GM12878 (cell line): ENCODE results near the gene TAS2R14. TPM values are rescaled to one million over a fixed set of nuclear protein-coding genes. Genes with fewer than 3 reads are reported as not detected.

Experiments
- ATAC-seq: fragments of 200-7000 bp; cut with Tn5 transposase; 3 replicates; pipeline ENCODE4 v1.9.1; 2020; ENCODE audit warnings: mild to moderate bottlenecking, moderate library complexity
- BruUV-seq: library from RNA; stranded (reverse); fragments of 400-500 nt; replicated peaks from 2 replicates; lab custom pipeline; 2021; lab: Mats Ljungman, UMichigan
- CTCF ChIA-PET: fragments of 300-600 bp; sonication (Branson Sonifier 250); formaldehyde crosslinking; extraction: SDS; loops from one replicate; lab custom pipeline; 2021; ENCODE audit warnings: inconsistent platforms; lab: Yijun Ruan, JAX
- POLR2A ChIA-PET: fragments of 350-600 bp; formaldehyde crosslinking; extraction: SDS; loops from one replicate; lab custom pipeline; 2021; ENCODE audit warnings: inconsistent platforms; lab: Charles Lee
- RAD21 ChIA-PET: fragments of 300-600 bp; sonication (Branson Sonifier 250); formaldehyde crosslinking; loops from one replicate; lab custom pipeline; 2023; ENCODE audit warnings: antibody characterized with exemption; ENCODE audit not compliant: unreplicated experiment; lab: Charles Lee
- SMC1A ChIA-PET: fragments of 300-600 bp; sonication (Branson Sonifier 250); formaldehyde crosslinking; loops from one replicate; lab custom pipeline; 2023; ENCODE audit not compliant: unreplicated experiment, uncharacterized antibody; lab: Charles Lee
- DNase-seq: peaks from one replicate; pipeline ENCODE4 v3.0.0-alpha.2; 2011; ENCODE audit warnings: low read depth, low spot score
- FAIRE-seq: peaks from 3 replicates; lab custom pipeline; 2011; peaks lifted over from hg19 to GRCh38; lab: Jason Lieb, UNC
- H2AFZ ChIP-seq: 2 replicates; pipeline ENCODE4 v1.6.0; 2011; ENCODE audit warnings: low read depth, low read length, control low read depth; ENCODE audit not compliant: control insufficient read depth
- H3K27ac ChIP-seq: 2 replicates; pipeline ENCODE4 v1.5.1; 2011; ENCODE audit warnings: control low read depth; ENCODE audit not compliant: control insufficient read depth, insufficient read depth
- H3K27me3 ChIP-seq, 2 experiments: replicated peaks in 1 of 2; 2 replicates each; pipeline versions ENCODE4 v1.6.0 to v1.6.1; 2011; ENCODE audit warnings: low read length in 1 of 2; ENCODE audit not compliant: control insufficient read depth in 2 of 2, insufficient read depth in 2 of 2
- H3K36me3 ChIP-seq, 2 experiments: 2 replicates each; pipeline ENCODE4 v1.5.1; 2011; ENCODE audit warnings: low read length in 1 of 2; ENCODE audit not compliant: control insufficient read depth in 2 of 2, insufficient read depth in 2 of 2
- H3K4me1 ChIP-seq: 2 replicates; pipeline ENCODE4 v1.6.1; 2011; ENCODE audit warnings: mild to moderate bottlenecking, low read length, moderate library complexity, mixed read lengths; ENCODE audit not compliant: control insufficient read depth, insufficient read depth
- H3K4me2 ChIP-seq: 2 replicates; pipeline ENCODE4 v1.6.0; 2011; ENCODE audit warnings: control low read depth; ENCODE audit not compliant: control insufficient read depth, insufficient read depth
- H3K4me3 ChIP-seq: fragments of 200-600 bp; sonication (generic); 2 replicates; pipeline ENCODE4 v1.5.1; 2016
- H3K79me2 ChIP-seq: 2 replicates; pipeline ENCODE4 v1.6.0; 2011; ENCODE audit warnings: low read length; ENCODE audit not compliant: control insufficient read depth, insufficient read depth
- H3K9ac ChIP-seq: 2 replicates; pipeline ENCODE4 v1.8.0; 2011; ENCODE audit warnings: low read length, control low read depth, mixed read lengths; ENCODE audit not compliant: control insufficient read depth, insufficient read depth
- H3K9me3 ChIP-seq: replicated peaks from 3 replicates; pipeline ENCODE4 v1.5.1; 2011; ENCODE audit warnings: mild to moderate bottlenecking, low read length; ENCODE audit not compliant: control insufficient read depth, insufficient read depth
- H4K20me1 ChIP-seq: 2 replicates; pipeline ENCODE4 v1.6.0; 2011; ENCODE audit not compliant: control insufficient read depth, insufficient read depth
- BHLHE40 ChIP-seq, 2 experiments: fragments of 450-650 bp in 1 of 2; IDR thresholded peaks; 2 replicates each; pipeline ENCODE4 v1.6.1; 2011 to 2017; ENCODE audit warnings: low read depth in 2 of 2, borderline replicate concordance in 1 of 2, improper control_type of control experiment in 1 of 2, low read length in 1 of 2, mild to moderate bottlenecking in 1 of 2
- CHD1 ChIP-seq: IDR thresholded peaks from 2 replicates; pipeline ENCODE4 v1.6.1; 2012; ENCODE audit warnings: low read depth, low read length, improper control_type of control experiment
- EGR1 ChIP-seq, 2 experiments: IDR thresholded peaks; 1 replicate in 1 of 2; 2 replicates in 1 of 2; pipeline ENCODE4 v1.6.1; 2011 to 2012; ENCODE audit warnings: low read depth in 2 of 2, low read length in 2 of 2, borderline replicate concordance in 1 of 2, mild to moderate bottlenecking in 1 of 2, moderate library complexity in 1 of 2
- KLF5 ChIP-seq: fragments of 450-650 bp; IDR thresholded peaks from 2 replicates; pipeline ENCODE4 v1.6.1; 2014; ENCODE audit warnings: mild to moderate bottlenecking; ENCODE audit not compliant: partially characterized antibody
- MYC ChIP-seq: IDR thresholded peaks from 2 replicates; pipeline ENCODE4 v1.6.1; 2011; ENCODE audit warnings: mild to moderate bottlenecking, low read length, moderate library complexity, inconsistent platforms; ENCODE audit not compliant: insufficient read depth, insufficient replicate concordance, insufficient read length, severe bottlenecking
- RAD51 ChIP-seq: fragments of 450-650 bp; IDR thresholded peaks from 2 replicates; pipeline ENCODE4 v1.6.1; 2016; ENCODE audit warnings: moderate library complexity, mild to moderate bottlenecking, inconsistent platforms
- TAF1 ChIP-seq: IDR thresholded peaks from 2 replicates; pipeline ENCODE4 v1.6.1; 2011; ENCODE audit warnings: mild to moderate bottlenecking, low read depth, low read length, borderline replicate concordance
- ZNF217 ChIP-seq: fragments of 450-650 bp; IDR thresholded peaks from 2 replicates; pipeline ENCODE4 v1.6.1; 2017; ENCODE audit warnings: antibody characterized with exemption, mild to moderate bottlenecking
- WGBS: methylation state at CpG from one replicate; pipeline ENCODE4 v1.1.6; 2016; ENCODE audit warnings: low lambda C conversion rate; ENCODE audit not compliant: insufficient replicate concordance, insufficient coverage; ENCODE audit errors: missing lambda C conversion rate; 5-methylcytosine and 5-hydroxymethylcytosine counted together
- in situ Hi-C: fragments of 300-500 bp; cut with MboI; formaldehyde crosslinking; loops from 9 replicates; pipeline ENCODE4 v1.14.3; 2018; ENCODE audit warnings: mixed read lengths
- intact Hi-C: fragments of 100-400 bp; cut with micrococcal nuclease; formaldehyde crosslinking; loops from one replicate; pipeline ENCODE4 v1.14.2; 2022; ENCODE audit not compliant: unreplicated experiment
- polyA plus RNA-seq, 11 experiments: library from polyadenylated mRNA; depleted of rRNA in 4 of 11; unstranded in 6 of 11; stranded (reverse) in 5 of 11; fragments of >200 nt; fragmentation: Nextera tagmentation in 4 of 11; fragmentation: Illumina TruSeq in 1 of 11; extraction: Ambion mirVana in 4 of 11; extraction: Trizol in 1 of 11; gene quantifications; 1 replicate in 1 of 11; 2 replicates in 10 of 11; pipeline versions ENCODE4 v1.2.1 to v1.2.3, GENCODE V29; 2011 to 2016; ENCODE audit warnings: inconsistent platforms in 2 of 11, missing spikeins in 2 of 11, low read depth in 1 of 11
- total RNA-seq, 4 experiments: library from RNA; depleted of rRNA in 3 of 4; stranded (reverse); fragments of >200 nt in 3 of 4; fragmentation: Illumina TruSeq in 1 of 4; extraction: Trizol in 1 of 4; gene quantifications; 2 replicates each; pipeline versions ENCODE4 v1.2.1 to v1.2.3, GENCODE V29; 2013 to 2021
- TF ChIP-seq, protein P1 (sequence below): fragments of 450-650 bp; IDR thresholded peaks from 2 replicates; pipeline ENCODE4 v1.6.1; 2016; ENCODE audit warnings: mild to moderate bottlenecking
- TF ChIP-seq, protein P2 (sequence below): fragments of 450-650 bp; IDR thresholded peaks from 2 replicates; pipeline ENCODE4 v1.6.1; 2018; ENCODE audit warnings: borderline replicate concordance, mild to moderate bottlenecking; ENCODE audit not compliant: partially characterized antibody

Gene TAS2R14
- total and polyA plus RNA-seq, 10 of the 15 experiments (the other 5 are each of a cell fraction or from before 2014, with no cell fraction given): 1.2 to 4.4 (median 2.2) TPM

DNA sequence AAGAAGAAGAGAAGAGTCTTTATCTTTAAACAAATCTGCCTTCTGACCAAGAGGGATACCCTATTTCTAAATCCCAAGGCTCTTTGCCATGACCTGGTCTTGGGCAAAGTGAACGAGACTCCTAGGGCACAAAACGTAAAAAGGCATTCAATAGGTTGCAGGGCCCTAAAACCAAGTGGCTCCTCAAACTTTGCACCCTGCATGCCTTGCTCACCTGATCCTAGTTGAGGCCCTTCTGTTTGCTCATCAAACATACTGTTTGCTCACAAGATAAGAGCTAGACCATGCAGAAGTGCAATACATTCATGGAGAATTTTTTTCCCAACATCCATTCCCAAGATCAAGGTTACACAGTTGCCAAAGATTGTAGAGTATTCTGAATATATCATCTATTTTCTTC is 47.1 kb downstream of the TAS2R14 start:
- no TSS peak for BruUV-seq
- no peaks in the 10 kb centered on the region for H3K79me2 ChIP-seq
- no peak overlapping the region for H3K4me2 ChIP-seq
- no peak overlapping the region for H3K4me3 ChIP-seq
- ChIA-PET SMC1A (no interaction called here), POLR2A (no interaction called here), CTCF (no interaction called here), RAD21 (interaction anchor here (0.6 kb wide), 1 partner anchor 317 kb away, joined by 3 read pairs; no protein-coding TSS in a partner anchor)
- ATAC-seq (no peak), DNase-seq (no peak), FAIRE-seq (no peak)
- H3K27ac ChIP-seq: no peak overlapping the region
- H3K9me3 ChIP-seq: no peaks in the 10 kb centered on the region
- intact Hi-C loops: no loop called here
- no peak for TF ChIP-seq EGR1 (IDR thresholded peaks at IDR 0.05; ENCODE audit: borderline replicate concordance in 1 of 2, low read depth in 2 of 2, low read length in 2 of 2)
- TF ChIP-seq, protein P1, sequence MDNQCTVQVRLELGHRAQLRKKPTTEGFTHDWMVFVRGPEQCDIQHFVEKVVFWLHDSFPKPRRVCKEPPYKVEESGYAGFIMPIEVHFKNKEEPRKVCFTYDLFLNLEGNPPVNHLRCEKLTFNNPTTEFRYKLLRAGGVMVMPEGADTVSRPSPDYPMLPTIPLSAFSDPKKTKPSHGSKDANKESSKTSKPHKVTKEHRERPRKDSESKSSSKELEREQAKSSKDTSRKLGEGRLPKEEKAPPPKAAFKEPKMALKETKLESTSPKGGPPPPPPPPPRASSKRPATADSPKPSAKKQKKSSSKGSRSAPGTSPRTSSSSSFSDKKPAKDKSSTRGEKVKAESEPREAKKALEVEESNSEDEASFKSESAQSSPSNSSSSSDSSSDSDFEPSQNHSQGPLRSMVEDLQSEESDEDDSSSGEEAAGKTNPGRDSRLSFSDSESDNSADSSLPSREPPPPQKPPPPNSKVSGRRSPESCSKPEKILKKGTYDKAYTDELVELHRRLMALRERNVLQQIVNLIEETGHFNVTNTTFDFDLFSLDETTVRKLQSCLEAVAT: no peak
- no peak for TF ChIP-seq MYC
- no peak for TF ChIP-seq RAD51
- no peak for TF ChIP-seq TAF1
- TF ChIP-seq ZNF217: no peak
- TF ChIP-seq, protein P2, sequence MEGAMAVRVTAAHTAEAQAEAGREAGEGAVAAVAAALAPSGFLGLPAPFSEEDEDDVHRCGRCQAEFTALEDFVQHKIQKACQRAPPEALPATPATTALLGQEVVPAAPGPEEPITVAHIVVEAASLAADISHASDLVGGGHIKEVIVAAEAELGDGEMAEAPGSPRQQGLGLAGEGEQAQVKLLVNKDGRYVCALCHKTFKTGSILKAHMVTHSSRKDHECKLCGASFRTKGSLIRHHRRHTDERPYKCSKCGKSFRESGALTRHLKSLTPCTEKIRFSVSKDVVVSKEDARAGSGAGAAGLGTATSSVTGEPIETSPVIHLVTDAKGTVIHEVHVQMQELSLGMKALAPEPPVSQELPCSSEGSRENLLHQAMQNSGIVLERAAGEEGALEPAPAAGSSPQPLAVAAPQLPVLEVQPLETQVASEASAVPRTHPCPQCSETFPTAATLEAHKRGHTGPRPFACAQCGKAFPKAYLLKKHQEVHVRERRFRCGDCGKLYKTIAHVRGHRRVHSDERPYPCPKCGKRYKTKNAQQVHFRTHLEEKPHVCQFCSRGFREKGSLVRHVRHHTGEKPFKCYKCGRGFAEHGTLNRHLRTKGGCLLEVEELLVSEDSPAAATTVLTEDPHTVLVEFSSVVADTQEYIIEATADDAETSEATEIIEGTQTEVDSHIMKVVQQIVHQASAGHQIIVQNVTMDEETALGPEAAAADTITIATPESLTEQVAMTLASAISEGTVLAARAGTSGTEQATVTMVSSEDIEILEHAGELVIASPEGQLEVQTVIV: no peak
- TF ChIP-seq KLF5: no peak
- no peak for TF ChIP-seq CHD1
- TF ChIP-seq BHLHE40 (IDR thresholded peaks at IDR 0.05; ENCODE audit: borderline replicate concordance in 1 of 2, low read depth in 2 of 2, low read length in 1 of 2): no peak
- in situ Hi-C loops: no loop called here
- no peak overlapping the region for H2AFZ ChIP-seq
- WGBS: 98% methylated on average over 2 of the region's 2 CpGs
- no peaks in the 10 kb centered on the region for H3K4me1 ChIP-seq
- no peaks in the 10 kb centered on the region for H3K27me3 ChIP-seq
- H3K9ac ChIP-seq: no peak overlapping the region
- H4K20me1 ChIP-seq: no peaks in the 10 kb centered on the region
- no peaks in the 10 kb centered on the region for H3K36me3 ChIP-seq
